ENCODE results near the gene TBC1D8.

DNA sequence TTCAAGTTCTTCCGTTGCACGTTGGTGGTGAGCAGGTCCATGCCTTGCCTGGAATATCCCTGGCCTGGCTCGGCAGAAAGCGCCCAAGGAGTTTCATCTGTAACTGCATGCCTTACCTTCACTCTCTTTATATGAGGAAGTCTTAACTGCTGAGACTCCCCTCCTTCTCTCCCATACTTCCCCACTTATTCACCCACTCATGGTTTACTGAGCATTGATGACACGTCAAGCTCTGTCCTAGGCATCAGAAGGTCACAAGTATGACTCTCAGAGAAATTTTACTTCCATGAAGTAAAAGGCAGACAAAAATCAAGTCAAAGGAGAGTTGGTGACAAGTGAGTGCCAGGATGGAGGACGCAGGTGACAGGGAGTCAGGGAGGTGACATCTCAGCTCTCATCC lies 68.2 kb downstream of the TBC1D8 start:
- TF ChIP-seq, protein P1, sequence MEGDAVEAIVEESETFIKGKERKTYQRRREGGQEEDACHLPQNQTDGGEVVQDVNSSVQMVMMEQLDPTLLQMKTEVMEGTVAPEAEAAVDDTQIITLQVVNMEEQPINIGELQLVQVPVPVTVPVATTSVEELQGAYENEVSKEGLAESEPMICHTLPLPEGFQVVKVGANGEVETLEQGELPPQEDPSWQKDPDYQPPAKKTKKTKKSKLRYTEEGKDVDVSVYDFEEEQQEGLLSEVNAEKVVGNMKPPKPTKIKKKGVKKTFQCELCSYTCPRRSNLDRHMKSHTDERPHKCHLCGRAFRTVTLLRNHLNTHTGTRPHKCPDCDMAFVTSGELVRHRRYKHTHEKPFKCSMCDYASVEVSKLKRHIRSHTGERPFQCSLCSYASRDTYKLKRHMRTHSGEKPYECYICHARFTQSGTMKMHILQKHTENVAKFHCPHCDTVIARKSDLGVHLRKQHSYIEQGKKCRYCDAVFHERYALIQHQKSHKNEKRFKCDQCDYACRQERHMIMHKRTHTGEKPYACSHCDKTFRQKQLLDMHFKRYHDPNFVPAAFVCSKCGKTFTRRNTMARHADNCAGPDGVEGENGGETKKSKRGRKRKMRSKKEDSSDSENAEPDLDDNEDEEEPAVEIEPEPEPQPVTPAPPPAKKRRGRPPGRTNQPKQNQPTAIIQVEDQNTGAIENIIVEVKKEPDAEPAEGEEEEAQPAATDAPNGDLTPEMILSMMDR (IDR thresholded peaks at IDR 0.05; ENCODE audit: low read depth, low read length, poor library complexity, severe bottlenecking): no peak
- no peak for TF ChIP-seq EZH2phosphoT487 (IDR thresholded peaks at IDR 0.05; ENCODE audit: borderline replicate concordance, low read length)

Data from DOHH2 (cell line).